ENCODE data around the gene ARL5B. TPM values are rescaled to one million over a fixed set of nuclear protein-coding genes. Genes with fewer than 3 reads are reported as not detected.

ARL5B gene
- polyA plus RNA-seq, 1 donor (not counting 4 experiments of a cell fraction or from before 2014, with no cell fraction given): 10.4 TPM

DNA sequence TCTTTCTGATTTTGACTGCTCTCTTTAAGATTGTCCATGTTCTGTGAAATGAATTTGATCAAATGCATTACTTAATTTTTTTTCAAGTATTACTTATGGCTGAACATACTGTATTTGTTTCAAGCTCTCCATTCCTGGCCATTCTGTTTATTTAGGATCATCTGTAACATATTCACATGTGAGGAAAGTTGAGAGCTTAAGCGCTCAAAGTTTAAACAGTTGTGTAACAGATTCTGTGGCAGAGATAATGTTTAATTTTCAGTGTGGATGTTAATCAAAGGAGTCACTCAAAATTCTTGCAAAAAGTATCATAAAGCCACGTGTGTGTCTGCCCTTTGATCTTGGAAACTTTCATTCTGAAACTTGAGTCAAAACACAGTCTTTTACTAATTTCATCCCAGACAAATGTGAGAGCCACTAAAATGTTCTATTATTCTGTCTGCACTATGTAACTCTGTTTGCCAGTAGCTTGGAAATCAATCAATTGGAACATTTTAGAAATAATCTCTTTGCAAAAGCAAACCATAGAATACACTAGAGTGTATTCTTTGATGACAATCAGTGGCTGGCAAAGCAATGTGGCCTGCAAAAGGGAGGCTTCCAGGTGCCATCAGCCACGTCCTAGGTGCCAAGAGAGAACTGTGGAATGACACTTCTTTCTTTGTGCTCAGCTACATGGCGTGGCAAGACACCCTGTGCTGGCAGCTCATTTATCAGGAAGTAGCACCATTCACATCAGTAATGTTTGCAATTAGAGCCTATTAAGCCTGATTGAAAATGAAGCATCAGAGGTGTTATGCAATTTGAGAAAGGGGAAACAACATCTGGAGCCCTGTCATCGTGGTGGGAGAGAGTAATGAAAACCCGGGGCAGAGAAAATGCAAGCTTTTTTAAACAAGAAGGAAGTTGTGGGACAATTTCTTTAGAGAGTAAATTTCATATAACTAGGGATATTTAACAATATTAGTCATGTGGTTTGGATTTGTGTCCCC is 40.9 kb downstream of the ARL5B start:
- TF ChIP-seq CTCF (optimal IDR thresholded peaks at IDR 0.05 in 1 of 3, IDR thresholded peaks at IDR 0.05 in 1 of 3, conservative IDR thresholded peaks at IDR 0.05 in 1 of 3; ENCODE audit: extremely low read depth in 1 of 3, insufficient read depth in 2 of 3, low read length in 3 of 3): no peak
- TF ChIP-seq EZH2 (IDR thresholded peaks at IDR 0.05; ENCODE audit: low read length): no peak
- no peak for FAIRE-seq
- H3K27ac ChIP-seq (ENCODE audit: control insufficient read depth, insufficient read depth, low read length): no peak overlapping the region

DNA sequence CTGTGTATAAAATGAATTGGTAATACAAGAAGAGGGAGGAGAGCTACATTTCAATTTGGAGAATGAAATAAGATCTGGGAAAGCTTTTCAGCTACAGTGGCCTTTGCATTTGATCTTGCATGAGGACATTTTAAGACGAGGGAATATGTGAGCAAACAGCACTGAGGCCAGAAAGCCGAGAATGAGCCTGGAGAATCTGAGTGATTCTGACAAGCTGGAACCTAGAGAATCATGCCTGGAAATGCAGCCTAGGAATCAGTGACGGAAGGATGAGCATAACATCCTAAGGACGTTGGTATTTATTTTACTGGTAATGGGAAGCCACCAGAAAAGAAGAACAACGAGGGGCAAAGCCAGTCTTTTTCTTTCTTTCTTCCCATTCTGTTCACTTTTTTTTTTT is 44.3 kb downstream of the ARL5B start:
- Histone ChIP-seq H3K9me3 (ENCODE audit: control insufficient read depth, low read depth, low read length) (no peaks in the 10 kb centered on the region), H3K27me3 (ENCODE audit: control insufficient read depth, extremely low read depth, insufficient read depth, low read length) (no peaks in the 10 kb centered on the region), H3K4me2 (ENCODE audit: control insufficient read depth, extremely low read depth, insufficient read depth, low read depth, low read length) (no peak overlapping the region), H3K36me3 (ENCODE audit: control insufficient read depth in 2 of 2, extremely low read depth in 1 of 2, insufficient read depth in 2 of 2, low read length in 2 of 2) (no peaks in the 10 kb centered on the region), H3K9ac (ENCODE audit: control insufficient read depth, extremely low read depth, insufficient read depth, low read length) (no peak overlapping the region), H3K4me1 (ENCODE audit: control insufficient read depth, extremely low read depth, insufficient read depth, low read length) (no peaks in the 10 kb centered on the region), H3K79me2 (ENCODE audit: control insufficient read depth, insufficient read depth, low read length) (no peaks in the 10 kb centered on the region), H3K9me1 (ENCODE audit: control insufficient read depth, extremely low read depth, insufficient read depth, low read length) (no peaks in the 10 kb centered on the region), H3K27ac (ENCODE audit: control insufficient read depth, insufficient read depth, low read length) (no peak overlapping the region), H4K20me1 (ENCODE audit: control insufficient read depth, extremely low read depth, insufficient read depth, low read length) (no peaks in the 10 kb centered on the region), H2AFZ (ENCODE audit: control insufficient read depth, low read length) (no peak overlapping the region), H3K4me3 (ENCODE audit: control insufficient read depth in 2 of 3, extremely low read depth in 1 of 3, insufficient read depth in 2 of 3, low read depth in 1 of 3, low read length in 3 of 3) (no peak overlapping the region)
- TF ChIP-seq EZH2 (IDR thresholded peaks at IDR 0.05; ENCODE audit: low read length): no peak
- TF ChIP-seq CTCF (optimal IDR thresholded peaks at IDR 0.05 in 1 of 3, IDR thresholded peaks at IDR 0.05 in 1 of 3, conservative IDR thresholded peaks at IDR 0.05 in 1 of 3; ENCODE audit: extremely low read depth in 1 of 3, insufficient read depth in 2 of 3, low read length in 3 of 3): no peak
- dilution Hi-C loops (cut with MboI; ENCODE audit: extremely low pct_ligation_motif_present, low sequenced_read_pairs): no loop called here
- FAIRE-seq (no peak), DNase-seq (ENCODE audit: low read depth, low spot score) (no peak)

More for the DNA sequence above, 40.9 kb downstream of the ARL5B start:
- Histone ChIP-seq H3K79me2 (ENCODE audit: control insufficient read depth, insufficient read depth, low read length) (no peaks in the 10 kb centered on the region), H4K20me1 (ENCODE audit: control insufficient read depth, extremely low read depth, insufficient read depth, low read length) (no peaks in the 10 kb centered on the region), H3K4me1 (ENCODE audit: control insufficient read depth, extremely low read depth, insufficient read depth, low read length) (no peaks in the 10 kb centered on the region), H3K9me3 (ENCODE audit: control insufficient read depth, low read depth, low read length) (no peaks in the 10 kb centered on the region), H3K4me2 (ENCODE audit: control insufficient read depth, extremely low read depth, insufficient read depth, low read depth, low read length) (no peak overlapping the region), H2AFZ (ENCODE audit: control insufficient read depth, low read length) (no peak overlapping the region), H3K9ac (ENCODE audit: control insufficient read depth, extremely low read depth, insufficient read depth, low read length) (no peak overlapping the region), H3K9me1 (ENCODE audit: control insufficient read depth, extremely low read depth, insufficient read depth, low read length) (no peaks in the 10 kb centered on the region), H3K4me3 (ENCODE audit: control insufficient read depth in 2 of 3, extremely low read depth in 1 of 3, insufficient read depth in 2 of 3, low read depth in 1 of 3, low read length in 3 of 3) (no peak overlapping the region), H3K27me3 (ENCODE audit: control insufficient read depth, extremely low read depth, insufficient read depth, low read length) (no peaks in the 10 kb centered on the region), H3K36me3 (ENCODE audit: control insufficient read depth in 2 of 2, extremely low read depth in 1 of 2, insufficient read depth in 2 of 2, low read length in 2 of 2) (no peaks in the 10 kb centered on the region)
- no peak for DNase-seq (ENCODE audit: low read depth, low spot score)
- dilution Hi-C loops (cut with MboI; ENCODE audit: extremely low pct_ligation_motif_present, low sequenced_read_pairs): no loop called here
